GM06990 (cell line): ENCODE results near the gene DSTYK.

Experiments used
- DNase-seq: peaks from one replicate; pipeline ENCODE4 v3.0.0-alpha.2; 2011; ENCODE audit not compliant: insufficient read length; ENCODE audit errors: extremely low read depth
- H3K27me3 ChIP-seq: replicated peaks from 2 replicates; pipeline ENCODE4 v1.6.0; 2011; ENCODE audit warnings: low read length; ENCODE audit not compliant: control insufficient read depth, insufficient read depth
- H3K36me3 ChIP-seq: 2 replicates; pipeline ENCODE4 v1.5.1; 2011; ENCODE audit warnings: low read length; ENCODE audit not compliant: control insufficient read depth, insufficient read depth
- H3K4me3 ChIP-seq: replicated peaks from 2 replicates; pipeline ENCODE4 v1.5.1; 2011; ENCODE audit warnings: low read depth, mild to moderate bottlenecking, control low read depth, low read length
- CTCF ChIP-seq: IDR thresholded peaks from 2 replicates; pipeline ENCODE4 v1.5.1; 2011; ENCODE audit warnings: low read length, control low read depth, mild to moderate bottlenecking, inconsistent platforms; ENCODE audit not compliant: insufficient read depth, poor library complexity, severe bottlenecking

Gene DSTYK

DNA sequence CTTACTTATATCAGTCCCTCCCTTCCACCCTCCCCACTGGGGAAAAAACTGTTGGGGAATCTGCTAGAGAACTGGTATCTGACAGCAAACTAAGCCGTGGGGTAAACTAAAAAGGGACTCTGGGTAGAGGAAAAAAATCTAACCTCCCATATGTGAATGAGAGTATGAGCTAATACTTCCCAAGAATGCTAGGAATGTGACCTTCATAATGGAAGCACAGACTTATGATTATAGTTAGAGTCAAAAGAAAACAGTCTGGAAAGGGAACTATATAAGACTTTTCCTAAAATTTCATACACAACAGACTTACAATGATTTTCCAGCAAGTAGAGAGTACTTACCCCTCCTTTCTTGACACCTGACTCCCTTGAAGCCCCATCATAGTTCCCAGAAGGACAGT is 66.8 kb downstream of the DSTYK start:
- Histone ChIP-seq H3K4me3 (no peak overlapping the region), H3K27me3 (no peaks in the 10 kb centered on the region), H3K36me3 (no peaks in the 10 kb centered on the region)
- no peak for TF ChIP-seq CTCF
- DNase-seq = no peak

DNA sequence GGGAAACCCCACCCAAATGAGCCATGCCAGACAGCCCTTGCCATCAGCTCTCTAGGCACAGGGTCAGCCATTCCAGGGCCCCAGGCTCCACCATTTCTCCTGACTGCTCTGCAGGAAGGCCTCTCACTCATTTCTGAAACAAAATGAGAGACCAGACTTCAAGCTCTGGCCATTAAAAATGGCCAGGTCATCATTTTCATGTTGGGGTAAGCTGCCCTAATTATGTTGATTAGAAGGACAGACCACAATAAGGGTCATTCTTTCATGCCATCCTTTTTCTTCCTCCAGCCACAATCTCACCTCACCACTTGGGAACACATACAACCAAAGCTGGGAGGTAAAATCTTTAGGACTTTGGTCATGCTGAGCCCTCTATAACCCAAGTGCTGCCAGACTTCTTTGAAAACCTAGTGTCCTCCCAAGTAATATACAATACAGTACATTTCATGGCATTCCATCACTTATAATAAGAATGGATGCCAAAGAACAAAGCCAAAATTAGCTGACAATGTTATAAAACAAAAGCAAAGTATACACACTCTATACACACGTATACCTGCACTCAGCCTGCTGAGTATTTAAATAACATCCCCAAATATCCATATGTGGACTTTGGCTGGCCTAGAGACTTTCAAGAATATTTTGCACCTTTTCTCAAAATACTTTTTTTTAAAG is 67.3 kb downstream of the DSTYK start:
- DNase-seq = no peak
- H3K4me3 ChIP-seq = no peak overlapping the region
- no peaks in the 10 kb centered on the region for H3K27me3 ChIP-seq
- H3K36me3 ChIP-seq = no peaks in the 10 kb centered on the region
- TF ChIP-seq CTCF = no peak

- no peak for DNase-seq
- no peaks in the 10 kb centered on the region for H3K27me3 ChIP-seq
- no peak for TF ChIP-seq CTCF
- no peak overlapping the region for H3K4me3 ChIP-seq
- H3K36me3 ChIP-seq = no peaks in the 10 kb centered on the region
Observed at GRCh38 chr1:205142102-205142469, 69.4 kb downstream of the DSTYK start.

DNA sequence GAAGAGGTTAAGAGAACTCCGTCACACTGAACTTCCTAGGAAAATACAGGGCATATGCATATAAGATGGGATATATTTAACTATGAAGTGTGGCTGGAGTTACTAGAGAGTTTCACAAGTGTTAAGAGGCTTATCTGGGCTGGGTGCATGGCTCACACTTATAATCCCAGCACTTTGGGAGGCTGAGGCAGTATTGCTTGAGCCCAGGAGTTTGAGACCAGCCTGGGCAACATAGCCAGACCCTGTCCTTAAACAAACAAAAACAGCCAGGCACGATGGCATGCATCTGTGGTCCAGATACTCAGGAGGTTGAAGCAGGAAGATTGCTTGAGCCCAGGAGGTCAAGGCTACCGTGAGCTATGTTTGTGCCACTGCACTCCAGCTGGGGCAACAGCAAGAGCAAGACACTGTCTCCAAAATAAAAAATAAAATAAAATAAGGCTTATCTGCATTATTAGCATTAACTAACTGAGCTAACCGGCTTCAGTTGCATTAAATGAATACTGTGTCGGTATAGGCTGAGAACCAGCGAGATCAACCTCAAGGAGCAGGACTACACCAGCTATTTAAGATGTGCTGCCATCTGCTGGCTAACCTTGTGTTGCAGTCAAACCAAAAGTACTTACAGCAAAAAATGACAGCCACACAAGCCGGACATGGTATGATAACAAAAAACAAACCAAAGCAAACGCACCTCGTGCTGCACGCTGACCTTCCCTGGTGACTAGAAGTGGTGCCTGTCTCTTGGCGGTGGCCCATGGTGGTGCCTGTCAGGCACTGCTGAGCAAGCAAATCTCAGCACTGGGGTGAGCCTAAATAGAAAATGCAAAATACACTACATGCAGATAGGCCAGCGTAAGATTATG is 70.0 kb downstream of the DSTYK start:
- no peak overlapping the region for H3K4me3 ChIP-seq
- peak; percentile 76 for TF ChIP-seq CTCF
- DNase-seq = peak; percentile 44
- H3K27me3 ChIP-seq = no peaks in the 10 kb centered on the region
- H3K36me3 ChIP-seq = no peaks in the 10 kb centered on the region

GRCh38 chr1:205140113-205140512 is 71.4 kb downstream of the DSTYK start:
- no peaks in the 10 kb centered on the region for H3K36me3 ChIP-seq
- TF ChIP-seq CTCF = no peak
- DNase-seq = no peak
- H3K27me3 ChIP-seq = no peaks in the 10 kb centered on the region
- H3K4me3 ChIP-seq = no peak overlapping the region
